A673 (cell line): ENCODE results near the gene EPHB6.

Experiments used
- CTCF ChIP-seq: fragments of 300-800, 200-600 bp; sonication (generic); conservative IDR thresholded peaks from 2 replicates; pipeline ENCODE4 v1.5.1; 2017; ENCODE audit warnings: low read depth, mild to moderate bottlenecking, antibody characterized with exemption, low read length, moderate library complexity, mixed read lengths
- EZH2 ChIP-seq: fragments of 200-600 bp; sonication (generic); IDR thresholded peaks from 2 replicates; pipeline ENCODE4 v1.6.1; 2017; ENCODE audit warnings: borderline replicate concordance, low read depth, mild to moderate bottlenecking, mixed read lengths, antibody characterized with exemption, low read length; ENCODE audit not compliant: poor library complexity, severe bottlenecking

DNA sequence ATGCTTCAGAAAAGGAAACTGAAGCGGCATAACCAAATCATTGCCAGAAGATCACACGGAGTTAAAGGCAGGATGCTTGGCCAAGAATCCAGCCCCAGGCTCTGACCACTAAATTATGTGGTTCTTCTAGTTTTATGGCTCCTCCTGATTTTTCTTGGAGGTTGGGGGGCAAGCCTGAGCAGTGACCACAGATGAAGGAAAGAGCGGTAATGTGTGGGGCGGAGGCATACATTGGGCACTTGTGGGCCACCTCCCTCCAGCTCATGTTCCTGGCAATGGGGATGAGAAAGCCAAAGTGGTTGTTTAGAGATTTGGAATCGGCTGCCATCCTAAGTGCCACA lies 27.4 kb downstream of the EPHB6 start:
- no peak for TF ChIP-seq CTCF
- TF ChIP-seq EZH2 = no peak
